SK-N-MC (cell line): ENCODE measurements around the gene C1QL4.

Experiments used
- DNase-seq: peaks from one replicate; pipeline ENCODE4 v3.0.0-alpha.2; 2011; ENCODE audit warnings: low read depth, low spot score
- H3K27ac ChIP-seq: fragments of 200-600 bp; sonication (generic); 2 replicates; pipeline ENCODE4 v1.5.1; 2016; ENCODE audit warnings: mixed run types
- H3K36me3 ChIP-seq: fragments of 200-600 bp; sonication (generic); 2 replicates; pipeline ENCODE4 v1.6.1; 2017; ENCODE audit warnings: antibody characterized with exemption, low read length, mixed read lengths; ENCODE audit not compliant: insufficient read depth
- H3K4me3 ChIP-seq: fragments of 200-600 bp; sonication (generic); 2 replicates; pipeline ENCODE4 v1.5.1; 2016
- H3K9ac ChIP-seq: fragments of 200-600 bp; sonication (generic); 2 replicates; pipeline ENCODE4 v1.8.0; 2017; ENCODE audit warnings: mixed run types, mixed read lengths; ENCODE audit not compliant: insufficient read length
- H3K9me3 ChIP-seq: fragments of 200-600 bp; sonication (generic); 2 replicates; pipeline ENCODE4 v1.6.1; 2017; ENCODE audit warnings: low read depth, mild to moderate bottlenecking, antibody characterized with exemption, low read length, moderate library complexity, mixed read lengths
- EZH2 ChIP-seq: fragments of 200-600 bp; sonication (generic); IDR thresholded peaks from one replicate; pipeline ENCODE4 v1.6.1; 2017; ENCODE audit warnings: antibody characterized with exemption
- FOXP2 ChIP-seq: optimal IDR thresholded peaks from 2 replicates; pipeline ENCODE3; 2011; ENCODE audit warnings: mild to moderate bottlenecking, moderate library complexity; ENCODE audit not compliant: insufficient read depth; ENCODE audit errors: extremely low read length, control extremely low read depth
- POLR2AphosphoS5 ChIP-seq: IDR thresholded peaks from 2 replicates; pipeline ENCODE4 v1.6.1; 2012; ENCODE audit warnings: mild to moderate bottlenecking, low read depth, low read length, borderline replicate concordance

The C1QL4 gene

GRCh38 chr12:49331380-49332222 is 5.4 kb downstream of the C1QL4 start:
- DNase-seq: no peak
- H3K4me3 ChIP-seq: peak overlapping the region; percentile 66
- peaks cover 30% of the 10 kb centered on the region for H3K36me3 ChIP-seq
- TF ChIP-seq EZH2 (no peak), POLR2AphosphoS5 (no peak), FOXP2 (no peak)
- peak overlapping the region; percentile 15 for H3K9ac ChIP-seq
- peak overlapping the region; percentile 91 for H3K27ac ChIP-seq
- no peaks in the 10 kb centered on the region for H3K9me3 ChIP-seq

GRCh38 chr12:49330631-49331379 is 6.2 kb downstream of the C1QL4 start:
- TF ChIP-seq EZH2 (no peak), FOXP2 (no peak), POLR2AphosphoS5 (no peak)
- peaks cover 38% of the 10 kb centered on the region for H3K36me3 ChIP-seq

GRCh38 chr12:49330032-49330619 is 6.9 kb downstream of the C1QL4 start:
- TF ChIP-seq FOXP2 (no peak), EZH2 (no peak), POLR2AphosphoS5 (no peak)

More at GRCh38 chr12:49330631-49331379, 6.2 kb downstream of the C1QL4 start:
- Histone ChIP-seq H3K9me3 (no peaks in the 10 kb centered on the region), H3K9ac (no peak overlapping the region), H3K27ac (peak overlapping the region; percentile 91; the same call in 1 of the 2 replicates), H3K4me3 (no peak overlapping the region)
- no peak for DNase-seq

GRCh38 chr12:49328816-49329215 is 8.2 kb downstream of the C1QL4 start:
- no peak overlapping the region for H3K9ac ChIP-seq
- peaks cover 51% of the 10 kb centered on the region for H3K36me3 ChIP-seq
- no peak overlapping the region for H3K4me3 ChIP-seq
- no peak overlapping the region for H3K27ac ChIP-seq
- no peaks in the 10 kb centered on the region for H3K9me3 ChIP-seq
- DNase-seq: no peak
- TF ChIP-seq FOXP2 (no peak), EZH2 (no peak), POLR2AphosphoS5 (no peak)

More at GRCh38 chr12:49330032-49330619, 6.9 kb downstream of the C1QL4 start:
- peaks cover 44% of the 10 kb centered on the region for H3K36me3 ChIP-seq
- peak overlapping the region; percentile 48 for H3K27ac ChIP-seq
- H3K4me3 ChIP-seq: no peak overlapping the region
- no peak for DNase-seq
- H3K9me3 ChIP-seq: no peaks in the 10 kb centered on the region
- peak overlapping the region; percentile 28 for H3K9ac ChIP-seq

GRCh38 chr12:49327887-49328286 is 9.1 kb downstream of the C1QL4 start:
- H3K9me3 ChIP-seq: no peaks in the 10 kb centered on the region
- no peak overlapping the region for H3K4me3 ChIP-seq
- no peak for TF ChIP-seq EZH2
- TF ChIP-seq POLR2AphosphoS5: no peak
- no peak for TF ChIP-seq FOXP2
- DNase-seq: no peak
- no peak overlapping the region for H3K27ac ChIP-seq
- H3K36me3 ChIP-seq: peaks cover 54% of the 10 kb centered on the region
- no peak overlapping the region for H3K9ac ChIP-seq

GRCh38 chr12:49327368-49327767 is 9.6 kb downstream of the C1QL4 start:
- TF ChIP-seq EZH2 (no peak), FOXP2 (no peak), POLR2AphosphoS5 (no peak)
- no peaks in the 10 kb centered on the region for H3K9me3 ChIP-seq
- no peak overlapping the region for H3K4me3 ChIP-seq
- no peak overlapping the region for H3K27ac ChIP-seq
- H3K9ac ChIP-seq: no peak overlapping the region
- no peak for DNase-seq
- peaks cover 54% of the 10 kb centered on the region for H3K36me3 ChIP-seq

GRCh38 chr12:49325606-49326005 is 11.4 kb downstream of the C1QL4 start:
- no peaks in the 10 kb centered on the region for H3K9me3 ChIP-seq
- peaks cover 52% of the 10 kb centered on the region for H3K36me3 ChIP-seq
- no peak for DNase-seq
- no peak overlapping the region for H3K27ac ChIP-seq
- no peak overlapping the region for H3K4me3 ChIP-seq
- no peak overlapping the region for H3K9ac ChIP-seq
- TF ChIP-seq FOXP2 (no peak), POLR2AphosphoS5 (no peak), EZH2 (no peak)
